Glutamatergic neuron (in vitro differentiated cells): ENCODE measurements around the gene POM121. TPM values are rescaled to one million over a fixed set of nuclear protein-coding genes. Genes with fewer than 3 reads are reported as not detected.
"Not testable (repeated sequence)": the region's sequence is repeated elsewhere in the genome, so short reads cannot be mapped to it uniquely, and the experiment has no call there.

ENCODE experiments used
- DNase-seq: peaks from one replicate; pipeline ENCODE4 v3.0.0; 2022
- H3K27ac Mint-ChIP-seq: one replicate; pipeline ENCODE4 v1.8.0; 2020; ENCODE audit warnings: mild to moderate bottlenecking, mixed read lengths, inconsistent platforms; ENCODE audit not compliant: unreplicated experiment
- H3K27me3 Mint-ChIP-seq: one replicate; pipeline ENCODE4 v1.8.0; 2020; ENCODE audit warnings: mild to moderate bottlenecking, moderate library complexity, mixed read lengths, inconsistent platforms; ENCODE audit not compliant: unreplicated experiment
- H3K36me3 Mint-ChIP-seq: one replicate; pipeline ENCODE4 v1.8.0; 2020; ENCODE audit warnings: mild to moderate bottlenecking, mixed read lengths, inconsistent platforms; ENCODE audit not compliant: unreplicated experiment
- H3K4me1 Mint-ChIP-seq: one replicate; pipeline ENCODE4 v1.8.0; 2020; ENCODE audit warnings: mild to moderate bottlenecking, low read depth, mixed read lengths, inconsistent platforms; ENCODE audit not compliant: unreplicated experiment
- H3K4me3 Mint-ChIP-seq: one replicate; pipeline ENCODE4 v1.8.0; 2020; ENCODE audit warnings: mild to moderate bottlenecking, mixed read lengths, inconsistent platforms; ENCODE audit not compliant: unreplicated experiment
- H3K9me3 Mint-ChIP-seq: one replicate; pipeline ENCODE4 v1.8.0; 2020; ENCODE audit warnings: mild to moderate bottlenecking, moderate library complexity, mixed read lengths, inconsistent platforms; ENCODE audit not compliant: unreplicated experiment
- CTCF ChIP-seq: fragments of 200-600 bp; sonication (generic); IDR thresholded peaks from one replicate; pipeline ENCODE4 v1.5.0; 2021; ENCODE audit not compliant: partially characterized antibody, unreplicated experiment
- long read RNA-seq: library from polyadenylated mRNA; unstranded; transcript quantifications from one replicate; pipeline ENCODE4 v2.0.0, GENCODE V29; 2020; ENCODE audit not compliant: unreplicated experiment
- total RNA-seq: library from RNA; stranded (reverse); fragmentation: NEBNext Ultra II Directional; extraction: Animal tissue kit (Norgen Biotek cat#: 25700); gene quantifications from one replicate; pipeline ENCODE4 v1.2.1, GENCODE V29; 2021; ENCODE audit not compliant: unreplicated experiment

POM121 gene
- total RNA-seq = 50.9 TPM
- long read RNA-seq, partial matches to known transcripts = 5 of 10 reads
- long read RNA-seq, other reads (novel, unspliced or antisense) = 5 of 10 reads

- no peaks in the 10 kb centered on the region for H3K36me3 Mint-ChIP-seq
- H3K4me1 Mint-ChIP-seq = peaks cover 10% of the 10 kb centered on the region
- peak within 1 kb of the TSS; percentile 96 for H3K27ac Mint-ChIP-seq
- peaks cover 11% of the 10 kb centered on the region for H3K27me3 Mint-ChIP-seq
- H3K4me3 Mint-ChIP-seq = peak within 1 kb of the TSS; percentile 99
- DNase-seq = peak; percentile 87
- no peak for TF ChIP-seq CTCF
- H3K9me3 Mint-ChIP-seq = peaks cover 17% of the 10 kb centered on the region
Measured at GRCh38 chr7:72924733-72925545, at the start of gene POM121. TSS of gene POM121 (plus strand) at chr7:72925095. CDS start at chr7:72925122, 27 bp downstream.

- DNase-seq = peak; percentile 83
- H3K4me3 Mint-ChIP-seq = peak overlapping the region; percentile 77
- H3K27me3 Mint-ChIP-seq, H3K9me3 Mint-ChIP-seq, H3K27ac Mint-ChIP-seq, H3K4me1 Mint-ChIP-seq, H3K36me3 Mint-ChIP-seq: not testable (repeated sequence)
Measured at GRCh38 chr7:72879079-72879736, 45.7 kb upstream of the POM121 start.

- H3K9me3 Mint-ChIP-seq, H3K27me3 Mint-ChIP-seq, H3K36me3 Mint-ChIP-seq, H3K4me1 Mint-ChIP-seq: not testable (repeated sequence)
- peak; percentile 46 for DNase-seq
- Mint-ChIP-seq H3K4me3 (peak overlapping the region; percentile 97), H3K27ac (peak overlapping the region; percentile 92)
Measured at GRCh38 chr7:72879737-72880215, 45.1 kb upstream of the POM121 start.

GRCh38 chr7:72891750-72892149 is 33.1 kb upstream of the POM121 start:
- not testable (repeated sequence) for H3K36me3 Mint-ChIP-seq, DNase-seq, H3K27ac Mint-ChIP-seq, H3K4me3 Mint-ChIP-seq, H3K4me1 Mint-ChIP-seq, H3K9me3 Mint-ChIP-seq, H3K27me3 Mint-ChIP-seq

GRCh38 chr7:72904740-72905139 is 20.2 kb upstream of the POM121 start:
- H3K4me1 Mint-ChIP-seq, H3K4me3 Mint-ChIP-seq, H3K9me3 Mint-ChIP-seq, H3K27ac Mint-ChIP-seq, H3K27me3 Mint-ChIP-seq, DNase-seq: not testable (repeated sequence)
- H3K36me3 Mint-ChIP-seq = peaks cover 12% of the 10 kb centered on the region

- not testable (repeated sequence) for H3K9me3 Mint-ChIP-seq, H3K27ac Mint-ChIP-seq, H3K36me3 Mint-ChIP-seq, DNase-seq, H3K4me1 Mint-ChIP-seq, H3K4me3 Mint-ChIP-seq, H3K27me3 Mint-ChIP-seq
Measured at GRCh38 chr7:72908422-72908821, 16.5 kb upstream of the POM121 start.

- not testable (repeated sequence) for H3K36me3 Mint-ChIP-seq, H3K27me3 Mint-ChIP-seq
Measured at GRCh38 chr7:72911395-72911794, 13.5 kb upstream of the POM121 start.

GRCh38 chr7:72913750-72914149 is 11.1 kb upstream of the POM121 start:
- DNase-seq, H3K4me1 Mint-ChIP-seq, H3K27me3 Mint-ChIP-seq, H3K4me3 Mint-ChIP-seq, H3K9me3 Mint-ChIP-seq, H3K27ac Mint-ChIP-seq, H3K36me3 Mint-ChIP-seq: not testable (repeated sequence)

More at GRCh38 chr7:72911395-72911794, 13.5 kb upstream of the POM121 start:
- not testable (repeated sequence) for DNase-seq, H3K27ac Mint-ChIP-seq, H3K9me3 Mint-ChIP-seq, H3K4me3 Mint-ChIP-seq, H3K4me1 Mint-ChIP-seq
